GM19468 (cell line): Measurements from ENCODE around the gene ERFE.
"Not testable (repeated sequence)": the region's sequence is repeated elsewhere in the genome, so short reads cannot be mapped to it uniquely, and the experiment has no call there.

Experiments
- ATAC-seq: cut with Tn5 transposase; IDR thresholded peaks from one replicate; pipeline ENCODE4 v1.9.1; 2021; ENCODE audit warnings: mild to moderate bottlenecking, moderate library complexity, moderate number of reproducible peaks; ENCODE audit not compliant: unreplicated experiment; ENCODE audit errors: extremely low read depth

Gene ERFE

GRCh38 chr2:238158509-238159070 is at the start of gene ERFE:
ERFE (plus strand) TSS chr2:238158970; CDS start chr2:238159008, 38 bp downstream.
- no peak for ATAC-seq

- no peak for ATAC-seq
Observed at GRCh38 chr2:238113611-238114010, 45.2 kb upstream of the ERFE start.

GRCh38 chr2:238114331-238114841 is 44.4 kb upstream of the ERFE start:
- no peak for ATAC-seq

GRCh38 chr2:238114851-238115660 is 43.7 kb upstream of the ERFE start:
- ATAC-seq, result no peak

GRCh38 chr2:238115709-238116108 is 43.1 kb upstream of the ERFE start:
- not testable (repeated sequence) for ATAC-seq

- no peak for ATAC-seq
Observed at GRCh38 chr2:238116298-238117198, 42.2 kb upstream of the ERFE start.

- no peak for ATAC-seq
Observed at GRCh38 chr2:238117199-238118154, 41.3 kb upstream of the ERFE start.

- ATAC-seq, result no peak
Observed at GRCh38 chr2:238119756-238120462, 38.9 kb upstream of the ERFE start.

GRCh38 chr2:238120463-238121298 is 38.1 kb upstream of the ERFE start:
- ATAC-seq, result no peak

GRCh38 chr2:238121511-238122286 is 37.1 kb upstream of the ERFE start:
- ATAC-seq, result no peak

- ATAC-seq, result no peak
Observed at GRCh38 chr2:238122287-238123217, 36.2 kb upstream of the ERFE start.

GRCh38 chr2:238123218-238123971 is 35.4 kb upstream of the ERFE start:
- no peak for ATAC-seq

GRCh38 chr2:238123991-238124470 is 34.7 kb upstream of the ERFE start:
- no peak for ATAC-seq

- ATAC-seq, result no peak
Observed at GRCh38 chr2:238124488-238125126, 34.2 kb upstream of the ERFE start.
